Measurements from ENCODE around the gene FGFR3. TPM values are rescaled to one million over a fixed set of nuclear protein-coding genes. Genes with fewer than 3 reads are reported as not detected.
A peak's percentile ranks its signal among the peaks of the same experiment; 100 is the strongest.

The FGFR3 gene
- total RNA-seq, 1 donor from 2014 or later: 1.0 TPM

- no peaks in the 10 kb centered on the region for H3K9me3 Mint-ChIP-seq (ENCODE audit: unreplicated experiment)
- peaks cover 6% of the 10 kb centered on the region for H3K27me3 Mint-ChIP-seq (ENCODE audit: unreplicated experiment)
- no peak for TF ChIP-seq CTCF (IDR thresholded peaks at IDR 0.05; ENCODE audit: unreplicated experiment)
- peaks cover 17% of the 10 kb centered on the region for H3K36me3 Mint-ChIP-seq (ENCODE audit: low read depth, unreplicated experiment)
- no peaks in the 10 kb centered on the region for H3K4me1 Mint-ChIP-seq (ENCODE audit: unreplicated experiment)
- no peak overlapping the region for H3K27ac Mint-ChIP-seq (ENCODE audit: unreplicated experiment)
- DNase-seq (ENCODE audit: low spot score): no peak
- H3K4me3 Mint-ChIP-seq (ENCODE audit: unreplicated experiment): no peak overlapping the region
Measured at GRCh38 chr4:1745697-1746096, 47.4 kb upstream of the FGFR3 start.

GRCh38 chr4:1746265-1746691 is 46.8 kb upstream of the FGFR3 start:
- Mint-ChIP-seq H3K36me3 (ENCODE audit: low read depth, unreplicated experiment) (peaks cover 13% of the 10 kb centered on the region), H3K27ac (ENCODE audit: unreplicated experiment) (no peak overlapping the region), H3K4me1 (ENCODE audit: unreplicated experiment) (no peaks in the 10 kb centered on the region), H3K9me3 (ENCODE audit: unreplicated experiment) (no peaks in the 10 kb centered on the region), H3K4me3 (ENCODE audit: unreplicated experiment) (no peak overlapping the region), H3K27me3 (ENCODE audit: unreplicated experiment) (peaks cover 6% of the 10 kb centered on the region)
- TF ChIP-seq CTCF (IDR thresholded peaks at IDR 0.05; ENCODE audit: unreplicated experiment): peak; percentile 97
- peak; percentile 98 for DNase-seq (ENCODE audit: low spot score)

DNA sequence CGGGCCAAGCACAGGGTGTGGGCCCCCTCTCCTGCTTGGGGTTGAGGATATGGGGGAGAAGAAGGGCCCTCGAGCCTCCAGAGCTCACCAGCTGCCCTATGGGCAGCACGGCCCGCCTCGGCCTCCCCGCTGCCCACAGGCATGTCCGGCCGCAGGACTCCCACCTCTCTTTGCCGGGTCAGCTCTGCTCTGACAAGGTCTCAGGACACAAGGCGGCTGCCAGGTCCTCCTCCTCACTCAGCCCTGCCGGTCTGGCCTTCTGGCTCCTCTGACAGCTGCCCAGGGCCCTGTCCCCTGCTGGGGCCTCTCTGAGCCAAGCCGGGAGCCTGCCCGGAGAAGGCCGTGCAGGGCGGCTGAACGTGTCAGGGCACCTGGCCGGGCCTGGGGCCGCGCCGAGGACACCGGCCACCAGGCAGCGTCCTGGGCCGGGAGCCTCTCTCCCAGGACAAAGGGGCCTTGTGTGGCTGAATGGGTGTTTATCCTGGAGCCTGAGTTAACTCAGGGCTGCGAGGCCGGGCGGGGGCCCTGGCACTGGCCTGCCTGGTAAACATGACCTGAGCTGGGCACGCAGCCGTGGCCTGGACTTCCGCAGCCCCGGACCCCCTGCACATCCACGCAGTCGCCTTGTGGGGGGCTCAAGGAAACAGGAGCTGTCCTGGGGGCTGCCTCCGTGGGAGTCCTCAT is 46.0 kb upstream of the FGFR3 start:
- H3K4me1 Mint-ChIP-seq (ENCODE audit: unreplicated experiment): no peaks in the 10 kb centered on the region
- H3K4me3 Mint-ChIP-seq (ENCODE audit: unreplicated experiment): no peak overlapping the region
- peaks cover 9% of the 10 kb centered on the region for H3K36me3 Mint-ChIP-seq (ENCODE audit: low read depth, unreplicated experiment)
- H3K27me3 Mint-ChIP-seq (ENCODE audit: unreplicated experiment): peaks cover 6% of the 10 kb centered on the region
- TF ChIP-seq CTCF (IDR thresholded peaks at IDR 0.05; ENCODE audit: unreplicated experiment): no peak
- DNase-seq (ENCODE audit: low spot score): no peak
- no peaks in the 10 kb centered on the region for H3K9me3 Mint-ChIP-seq (ENCODE audit: unreplicated experiment)
- no peak overlapping the region for H3K27ac Mint-ChIP-seq (ENCODE audit: unreplicated experiment)

DNA sequence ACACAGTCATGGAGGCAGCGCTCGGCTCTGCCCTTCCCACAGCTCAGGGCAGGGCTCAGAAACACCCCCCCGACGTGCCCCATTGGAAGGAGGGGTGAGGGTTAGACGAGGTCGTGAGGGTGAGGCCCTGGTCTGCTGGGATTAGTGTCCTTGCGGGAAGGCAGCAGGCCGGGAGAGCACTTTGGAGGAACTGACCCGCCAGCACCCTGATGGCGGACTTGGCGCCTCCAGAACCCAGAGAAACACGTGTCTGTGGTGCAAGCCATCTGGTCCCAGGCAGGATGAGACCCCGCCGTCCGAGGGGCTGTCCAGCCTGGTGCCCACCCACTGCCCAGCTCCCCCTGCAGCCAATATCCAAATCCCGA is 45.5 kb upstream of the FGFR3 start:
- H3K27me3 Mint-ChIP-seq (ENCODE audit: unreplicated experiment): peaks cover 6% of the 10 kb centered on the region
- DNase-seq (ENCODE audit: low spot score): no peak
- H3K4me3 Mint-ChIP-seq (ENCODE audit: unreplicated experiment): no peak overlapping the region
- no peak overlapping the region for H3K27ac Mint-ChIP-seq (ENCODE audit: unreplicated experiment)
- H3K36me3 Mint-ChIP-seq (ENCODE audit: low read depth, unreplicated experiment): peaks cover 9% of the 10 kb centered on the region
- TF ChIP-seq CTCF (IDR thresholded peaks at IDR 0.05; ENCODE audit: unreplicated experiment): no peak
- H3K4me1 Mint-ChIP-seq (ENCODE audit: unreplicated experiment): no peaks in the 10 kb centered on the region
- H3K9me3 Mint-ChIP-seq (ENCODE audit: unreplicated experiment): no peaks in the 10 kb centered on the region

DNA sequence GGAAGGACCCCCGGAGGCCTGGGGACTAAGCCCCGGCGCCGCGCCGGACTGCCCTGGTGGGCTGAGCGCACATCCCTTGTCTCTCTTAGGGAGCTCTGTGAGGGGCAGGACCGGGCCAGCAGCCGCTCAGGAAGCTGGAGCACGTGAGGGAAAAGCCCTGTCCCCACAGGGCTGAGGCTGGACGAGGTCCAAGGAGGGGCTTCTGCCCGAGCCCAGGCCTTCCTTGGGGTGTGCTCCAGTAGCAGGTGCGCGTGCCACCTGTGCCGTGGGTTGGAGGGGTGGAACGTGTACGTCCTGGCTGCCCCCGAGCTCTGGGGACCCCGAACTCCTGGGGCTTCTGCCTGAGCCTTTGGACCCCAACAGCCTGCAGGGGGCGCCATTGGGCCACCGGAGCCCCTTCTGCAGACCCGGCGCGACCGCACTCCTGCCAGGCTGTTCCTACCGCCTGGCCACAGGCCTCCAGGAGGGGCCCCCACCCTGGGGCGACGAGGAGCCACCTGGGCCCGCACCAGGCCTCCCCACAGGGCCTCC is 44.6 kb upstream of the FGFR3 start:
- H3K36me3 Mint-ChIP-seq (ENCODE audit: low read depth, unreplicated experiment): peaks cover 6% of the 10 kb centered on the region
- H3K4me1 Mint-ChIP-seq (ENCODE audit: unreplicated experiment): no peaks in the 10 kb centered on the region
- peak; percentile 92 for TF ChIP-seq CTCF (IDR thresholded peaks at IDR 0.05; ENCODE audit: unreplicated experiment)
- peaks cover 2% of the 10 kb centered on the region for H3K27me3 Mint-ChIP-seq (ENCODE audit: unreplicated experiment)
- H3K9me3 Mint-ChIP-seq (ENCODE audit: unreplicated experiment): no peaks in the 10 kb centered on the region
- H3K4me3 Mint-ChIP-seq (ENCODE audit: unreplicated experiment): no peak overlapping the region
- H3K27ac Mint-ChIP-seq (ENCODE audit: unreplicated experiment): no peak overlapping the region
- peak; percentile 94 for DNase-seq (ENCODE audit: low spot score)
